Transverse colon (tissue), 4 donors: ENCODE measurements around the gene FAAH. TPM values are rescaled to one million over a fixed set of nuclear protein-coding genes. Genes with fewer than 3 reads are reported as not detected.

Source experiments
- DNase-seq: peaks from one replicate; pipeline ENCODE4 v3.0.0-alpha.2; 2019
- H3K27ac ChIP-seq, 4 donors: fragments of 200-600 bp; sonication (generic); 2 replicates each; pipeline ENCODE4 v1.5.1; 2016 to 2018; ENCODE audit warnings: inconsistent platforms in 4 of 4
- H3K27me3 ChIP-seq: fragments of 200-600 bp; sonication (generic); 2 replicates; pipeline ENCODE4 v1.5.1; 2017; ENCODE audit warnings: inconsistent platforms
- H3K36me3 ChIP-seq, 4 donors: fragments of 200-600 bp; sonication (generic); 2 replicates each; pipeline ENCODE4 v1.5.1; 2017 to 2019; ENCODE audit warnings: inconsistent platforms in 4 of 4
- H3K4me1 ChIP-seq, 4 donors: fragments of 200-600 bp; sonication (generic); 2 replicates each; pipeline ENCODE4 v1.5.1; 2017 to 2020; ENCODE audit warnings: inconsistent platforms in 4 of 4
- H3K4me3 ChIP-seq, 4 donors: fragments of 200-600 bp; sonication (generic); 1 replicate in 1 of 4; 2 replicates in 3 of 4; pipeline versions ENCODE4 v1.5.1 to v1.6.1; 2017 to 2019; ENCODE audit warnings: inconsistent platforms in 4 of 4
- H3K9me3 ChIP-seq, 2 donors: fragments of 200-600 bp; sonication (generic); 2 replicates each; pipeline ENCODE4 v1.5.1; 2017 to 2019; ENCODE audit warnings: inconsistent platforms in 2 of 2
- CTCF ChIP-seq, 5 experiments: fragments of 200-600 bp in 3 of 5; fragments of 450-650 bp in 2 of 5; sonication (generic) in 3 of 5; IDR thresholded peaks; 1 replicate in 2 of 5; 2 replicates in 3 of 5; pipeline ENCODE4 v1.5.1; 2016 to 2017; ENCODE audit warnings: antibody characterized with exemption in 5 of 5, inconsistent platforms in 3 of 5, mild to moderate bottlenecking in 2 of 5, moderate library complexity in 1 of 5
- EP300 ChIP-seq: sonication (generic); formaldehyde crosslinking; IDR thresholded peaks from one replicate; pipeline ENCODE4 v1.6.1; 2017; ENCODE audit warnings: antibody characterized with exemption, low read depth
- POLR2A ChIP-seq: fragments of 450-650 bp; IDR thresholded peaks from one replicate; pipeline ENCODE4 v1.6.1; 2016; ENCODE audit warnings: antibody characterized with exemption, mild to moderate bottlenecking, moderate library complexity
- POLR2AphosphoS5 ChIP-seq, 3 donors: sonication (generic); formaldehyde crosslinking; IDR thresholded peaks; one replicate each; pipeline ENCODE4 v1.6.1; 2016; ENCODE audit warnings: antibody characterized with exemption in 3 of 3
- WGBS, 2 donors: methylation state at CpG; one replicate each; pipeline ENCODE4 v1.1.5; 2018; ENCODE audit warnings: low coverage in 1 of 2; 5-methylcytosine and 5-hydroxymethylcytosine counted together
- in situ Hi-C, 4 donors: fragments of 200-750 bp; cut with MboI; loops; one replicate each; pipeline versions ENCODE4 v1.15.0 to v1.15.1; 2017; ENCODE audit warnings: low sequenced_read_pairs in 3 of 4, low pct_ligation_motif_present in 1 of 4, low pct_unique_long_range_greater_than_20kb in 1 of 4
- intact Hi-C: fragments of 100-400 bp; cut with DNase I; formaldehyde crosslinking; loops from one replicate; pipeline ENCODE4 v1.15.1; 2023; ENCODE audit warnings: low total_unique reads
- total RNA-seq, 4 donors: library from RNA; depleted of rRNA; stranded (reverse); fragments of >200 nt; gene quantifications; one replicate each; pipeline ENCODE4 v1.1.0, GENCODE V29; 2016

FAAH gene
- total RNA-seq, 4 donors from 2014 or later = 90.8 to 349 (median 141) TPM

DNA sequence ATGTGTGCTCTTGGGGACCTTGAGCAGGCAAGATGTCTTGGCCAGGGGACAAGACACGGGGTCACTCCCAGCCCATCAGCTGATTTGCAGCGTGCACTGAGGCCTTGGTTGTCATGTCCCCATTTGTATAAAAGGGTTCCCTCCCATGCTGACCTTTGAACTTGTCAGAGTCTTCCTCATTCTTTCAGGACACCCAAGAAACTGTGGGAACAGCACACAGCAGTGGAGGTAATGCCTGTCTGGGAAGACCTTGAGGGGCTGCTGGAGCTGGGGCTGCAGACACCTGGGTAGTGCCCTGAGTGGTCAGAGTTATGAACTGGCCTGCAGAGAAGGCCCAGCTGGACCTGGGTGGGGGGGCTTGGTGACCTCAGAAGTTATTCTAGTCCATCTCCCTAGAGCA is 46.4 kb downstream of the FAAH start:
- 69% methylated on average over 2 of the region's 2 CpGs; no CpG with 5 or more reads in 1 of the 2 donors for WGBS, 2 donors
- intact Hi-C loops (no loop called here), in situ Hi-C loops (loop anchor here in 2 of 4 donors (10.0 to 25.0 kb wide), 2 partner anchors 84 to 297 kb away; no protein-coding TSS in a partner anchor)
- H3K4me1 ChIP-seq = peaks cover 0 to 10% (median 5%) of the 10 kb centered on the region in 4 donors
- no peak overlapping the region for H3K27ac ChIP-seq
- no peaks in the 10 kb centered on the region for H3K9me3 ChIP-seq
- no peaks in the 10 kb centered on the region for H3K36me3 ChIP-seq
- peaks cover 5% of the 10 kb centered on the region for H3K27me3 ChIP-seq
- DNase-seq = no peak
- no peak overlapping the region for H3K4me3 ChIP-seq
- TF ChIP-seq CTCF (IDR thresholded peaks at IDR 0.05) (no peak), POLR2A (no peak), EP300 (no peak), POLR2AphosphoS5 (IDR thresholded peaks at IDR 0.05) (no peak)

DNA sequence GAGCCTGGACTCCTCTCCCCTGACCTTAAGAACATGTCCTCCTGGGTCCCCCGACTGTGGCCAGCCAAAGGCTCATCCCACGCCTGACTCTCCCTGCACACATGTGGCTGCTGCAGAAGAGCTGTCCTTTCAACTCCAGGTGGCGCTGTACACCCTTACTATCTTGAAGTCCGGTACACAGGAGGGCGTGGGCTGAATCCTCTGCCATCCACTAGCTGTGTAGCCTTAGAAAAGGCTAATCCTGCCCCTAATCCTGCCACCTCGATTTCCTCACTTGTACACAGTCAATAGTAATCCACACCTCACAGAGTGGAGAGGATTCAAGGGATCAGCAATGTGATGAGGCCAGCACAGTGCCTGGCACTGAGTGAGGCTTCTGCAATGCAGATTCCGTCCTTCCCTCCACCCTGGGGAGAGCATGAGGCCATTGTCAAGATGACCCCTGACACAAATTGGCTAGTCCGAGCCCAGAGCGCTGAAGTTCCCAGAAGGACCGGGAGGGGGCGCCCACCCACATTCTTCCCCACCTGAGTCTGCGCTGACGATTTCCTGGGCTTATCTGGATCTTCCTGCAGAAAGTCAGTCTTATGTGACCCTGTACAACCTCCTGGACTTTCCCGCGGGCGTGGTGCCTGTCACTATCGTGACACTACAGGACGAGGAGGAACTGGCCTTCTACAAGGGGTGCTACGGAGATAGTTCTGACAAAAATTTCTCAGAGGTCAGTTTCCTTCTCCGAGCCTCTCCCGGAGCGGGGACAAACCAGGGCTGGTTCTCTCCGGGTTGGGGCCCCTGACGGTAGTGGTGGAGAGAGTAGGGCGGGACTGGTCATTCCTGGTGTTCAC is 48.4 kb downstream of the FAAH start:
- DNase-seq = peak; percentile 85
- Histone ChIP-seq H3K9me3 (no peaks in the 10 kb centered on the region), H3K36me3 (no peaks in the 10 kb centered on the region), H3K4me3 (peak overlapping the region in 3 of 4 donors; percentile 16 to 40 (median 19)), H3K27ac (peak overlapping the region in 2 of 4 donors; percentile 31 to 52), H3K27me3 (peaks cover 26% of the 10 kb centered on the region), H3K4me1 (peaks cover 0 to 10% (median 5%) of the 10 kb centered on the region in 4 donors)
- in situ Hi-C loops = loop anchor here in 2 of 4 donors (10.0 to 25.0 kb wide), 2 partner anchors 82 to 295 kb away; no protein-coding TSS in a partner anchor
- peak; percentile 85 to 94 (median 91) for TF ChIP-seq CTCF (IDR thresholded peaks at IDR 0.05)
- no peak for TF ChIP-seq POLR2A
- WGBS, 2 donors = 0 to 10% methylated on average over 2 to 25 of the region's 25 CpGs
- intact Hi-C loops = no loop called here

DNA sequence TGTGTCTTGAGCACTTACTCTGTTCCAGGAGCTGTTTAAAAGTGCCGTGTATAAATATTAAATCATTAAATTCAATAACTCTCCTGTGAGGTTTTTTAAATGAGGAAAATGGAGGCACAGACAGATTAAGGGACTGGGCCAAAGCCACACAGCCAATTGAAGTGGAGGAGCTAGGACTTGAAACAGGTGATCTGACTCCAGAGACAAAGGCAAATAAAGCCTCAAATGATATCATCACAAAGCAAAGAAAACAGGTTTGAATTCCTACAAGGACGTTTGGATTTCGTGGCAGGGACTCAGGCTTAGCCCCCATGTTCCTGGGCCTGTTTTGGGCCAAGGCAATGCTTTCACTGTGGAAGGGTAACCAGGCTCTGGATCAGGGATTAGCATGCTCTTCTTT is 50.3 kb downstream of the FAAH start:
- H3K9me3 ChIP-seq = no peaks in the 10 kb centered on the region
- DNase-seq = no peak
- in situ Hi-C loops = loop anchor here in 2 of 4 donors (10.0 to 25.0 kb wide), 2 partner anchors 80 to 293 kb away; no protein-coding TSS in a partner anchor
- no peak overlapping the region for H3K27ac ChIP-seq
- TF ChIP-seq POLR2A (no peak), CTCF (IDR thresholded peaks at IDR 0.05) (no peak), EP300 (no peak), POLR2AphosphoS5 (IDR thresholded peaks at IDR 0.05) (no peak)
- H3K4me3 ChIP-seq = no peak overlapping the region
- H3K36me3 ChIP-seq = no peaks in the 10 kb centered on the region
- H3K27me3 ChIP-seq = peaks cover 45% of the 10 kb centered on the region
- 73 to 82% methylated on average over 3 of the region's 3 CpGs for WGBS, 2 donors
- intact Hi-C loops = no loop called here
- peaks cover 0 to 20% (median 13%) of the 10 kb centered on the region in 4 donors for H3K4me1 ChIP-seq

DNA sequence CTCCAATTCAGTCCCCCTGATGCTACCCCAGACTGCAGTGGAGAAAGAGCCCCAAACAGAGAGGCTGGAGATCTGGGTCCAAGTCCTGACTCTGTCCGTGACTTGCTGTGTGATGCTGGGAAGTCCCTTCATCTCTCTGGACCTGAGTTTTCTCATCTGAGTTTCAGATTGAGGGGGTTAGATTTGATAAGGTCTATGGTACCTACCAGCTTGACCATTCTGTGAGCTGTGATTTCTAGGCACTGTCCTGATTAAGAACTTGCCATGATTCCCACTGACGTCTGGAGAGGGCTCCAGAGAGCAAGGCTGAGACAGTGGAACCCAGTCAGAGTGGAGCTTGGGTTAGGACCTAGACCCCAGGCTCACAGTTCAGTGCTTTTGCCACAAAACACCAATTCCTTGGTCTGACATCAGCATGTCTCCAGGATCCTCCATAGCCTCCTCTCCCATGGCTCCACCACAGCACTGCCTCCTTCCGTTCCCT is 51.7 kb downstream of the FAAH start:
- no peak overlapping the region for H3K4me3 ChIP-seq
- in situ Hi-C loops (loop anchor here in 2 of 4 donors (10.0 to 25.0 kb wide), 2 partner anchors 79 to 291 kb away; no protein-coding TSS in a partner anchor), intact Hi-C loops (loop anchor here (1.0 kb wide), 1 partner anchor 82 kb away; no protein-coding TSS in a partner anchor)
- no peak for DNase-seq
- peaks cover 57% of the 10 kb centered on the region for H3K27me3 ChIP-seq
- H3K36me3 ChIP-seq = no peaks in the 10 kb centered on the region
- no peaks in the 10 kb centered on the region for H3K9me3 ChIP-seq
- H3K27ac ChIP-seq = no peak overlapping the region
- 62% methylated on average over 3 of the region's 3 CpGs; no CpG with 5 or more reads in 1 of the 2 donors for WGBS, 2 donors
- H3K4me1 ChIP-seq = peaks cover 0 to 20% (median 13%) of the 10 kb centered on the region in 4 donors
- no peak for TF ChIP-seq POLR2A
- TF ChIP-seq EP300 = no peak
- no peak for TF ChIP-seq POLR2AphosphoS5 (IDR thresholded peaks at IDR 0.05)
